SIG-M5 treated with dmso at 0.1 percent for 504 hours (cell line): ENCODE measurements around the gene GUCA1A.

Experiments used
- DNase-seq: peaks from one replicate; lab custom pipeline; 2025; ENCODE audit not compliant: unreplicated experiment; lab: John Stamatoyannopoulos, UW

Gene GUCA1A

GRCh38 chr6:42173101-42173500 is at the start of gene GUCA1A:
GUCA1A (plus strand) TSS chr6:42173364; CDS start chr6:42173614, 250 bp downstream.
- DNase-seq, result no peak

DNA sequence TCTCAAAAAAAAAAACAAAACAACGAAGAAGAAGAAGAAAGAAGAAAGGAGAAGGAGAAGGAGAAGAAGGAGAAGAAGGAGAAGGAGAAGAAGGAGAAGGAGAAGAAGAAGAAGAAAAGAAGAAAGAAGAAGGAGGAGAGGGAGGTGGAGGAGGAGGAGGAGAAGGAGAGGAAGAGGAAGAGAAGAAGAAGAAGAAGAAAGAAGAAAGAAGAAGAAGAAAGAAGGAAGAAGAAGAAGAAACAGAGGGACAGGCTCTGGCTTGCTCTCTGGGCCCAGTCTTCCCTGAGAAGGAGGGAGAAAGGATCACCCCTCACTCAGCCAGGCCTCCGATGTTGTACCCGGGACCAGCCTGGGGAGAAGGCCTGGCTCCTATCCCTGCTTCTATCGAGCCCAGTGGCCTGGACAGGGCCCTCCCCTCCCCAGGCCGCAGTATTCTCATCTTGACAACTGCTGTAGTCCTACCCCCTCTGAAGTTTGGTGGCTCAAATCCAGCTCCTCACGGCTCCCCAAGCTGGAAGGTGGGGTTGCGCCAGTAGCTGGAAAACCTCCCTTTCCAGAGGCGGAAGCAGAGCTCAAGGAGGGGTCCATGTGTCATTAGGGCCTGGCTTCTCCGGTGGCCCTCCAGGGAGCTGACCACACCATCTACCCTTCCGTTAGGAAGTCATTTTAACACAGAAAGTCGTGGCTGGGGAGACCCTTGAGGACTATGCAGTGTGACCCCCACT is 49.6 kb upstream of the GUCA1A start:
- no peak for DNase-seq

GRCh38 chr6:42124223-42124836 is 48.8 kb upstream of the GUCA1A start:
- no peak for DNase-seq

DNA sequence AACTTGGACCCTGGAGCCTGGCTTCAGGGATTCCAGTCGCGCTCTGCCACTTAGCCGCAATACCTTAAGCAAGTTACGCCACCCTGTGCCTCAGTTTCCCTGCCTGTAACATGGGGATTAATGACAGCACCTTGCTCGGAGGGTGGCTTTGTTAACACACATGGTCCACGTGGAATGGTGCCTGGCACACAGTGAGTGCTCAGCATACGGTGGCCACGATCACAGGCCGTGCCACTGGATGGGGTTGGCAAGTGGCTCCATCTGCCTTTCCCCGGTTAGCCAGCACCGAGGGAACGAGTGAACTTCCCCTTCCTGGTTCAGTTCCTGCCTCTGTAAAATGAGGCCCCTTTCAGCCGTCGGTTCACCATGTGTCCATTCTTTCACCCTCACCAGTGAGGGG is 47.9 kb upstream of the GUCA1A start:
- DNase-seq, result no peak

DNA sequence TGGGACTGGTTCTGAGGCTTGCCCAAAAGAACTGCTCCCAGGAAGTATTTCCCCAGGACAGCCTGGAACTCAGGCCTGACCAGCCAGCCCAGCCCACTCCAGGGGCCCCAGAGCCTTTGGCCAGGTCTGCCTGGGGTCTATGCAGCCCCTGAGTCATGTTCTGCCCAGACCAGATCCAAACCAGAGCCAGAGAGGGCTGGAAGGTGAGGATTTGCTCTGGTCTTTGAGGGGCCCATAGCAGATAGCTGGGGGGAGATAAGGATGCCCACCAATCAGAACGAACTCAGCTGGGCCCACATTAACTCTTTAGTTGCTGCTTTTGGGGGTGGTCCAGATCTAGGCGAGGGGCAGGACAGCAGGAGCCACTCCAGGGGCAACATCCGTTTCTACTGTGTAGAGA is 47.5 kb upstream of the GUCA1A start:
- DNase-seq, result no peak

DNA sequence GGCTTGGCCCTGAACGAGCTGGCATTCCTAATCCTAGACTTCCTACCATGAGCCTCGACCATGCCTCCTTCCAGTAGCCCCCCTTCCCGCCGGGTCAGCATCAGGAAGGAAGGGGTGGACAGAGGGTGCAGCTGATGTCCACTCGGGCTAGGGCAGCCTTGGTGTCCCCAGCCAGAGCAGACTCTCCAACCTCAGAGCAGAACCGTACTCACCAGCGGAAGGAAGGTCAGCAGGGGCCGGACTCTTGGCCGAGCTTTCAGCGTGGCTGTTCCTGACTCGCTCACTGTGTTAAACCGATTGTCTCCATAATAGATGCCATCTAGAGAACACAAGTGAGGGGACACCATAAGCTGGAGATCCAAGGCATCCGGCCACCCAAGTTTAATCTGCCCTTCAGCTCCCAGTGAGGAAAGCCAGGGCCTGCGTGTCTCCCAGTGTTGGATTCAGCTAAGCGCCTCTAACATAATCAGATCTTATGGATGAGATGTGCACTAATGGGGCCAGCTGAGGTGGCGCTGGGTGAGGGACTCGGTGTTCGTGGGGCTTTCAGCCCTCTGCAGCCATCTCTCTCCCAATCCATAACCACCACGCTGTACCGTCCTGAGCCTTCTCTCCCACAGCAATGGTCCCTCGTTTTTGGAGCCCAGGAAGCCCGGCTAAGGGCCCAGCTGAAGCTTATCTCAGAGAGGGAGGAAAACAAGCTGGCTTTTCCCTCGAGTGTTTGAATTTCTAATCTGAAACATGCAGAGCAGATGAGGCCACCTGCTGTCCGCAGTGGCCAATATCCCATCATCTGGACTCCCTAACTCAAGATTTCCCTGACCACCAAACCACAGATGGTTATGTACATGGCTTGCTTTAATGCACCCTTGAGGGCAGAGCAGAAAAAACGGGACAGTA is 44.5 kb upstream of the GUCA1A start:
- DNase-seq, result no peak

DNA sequence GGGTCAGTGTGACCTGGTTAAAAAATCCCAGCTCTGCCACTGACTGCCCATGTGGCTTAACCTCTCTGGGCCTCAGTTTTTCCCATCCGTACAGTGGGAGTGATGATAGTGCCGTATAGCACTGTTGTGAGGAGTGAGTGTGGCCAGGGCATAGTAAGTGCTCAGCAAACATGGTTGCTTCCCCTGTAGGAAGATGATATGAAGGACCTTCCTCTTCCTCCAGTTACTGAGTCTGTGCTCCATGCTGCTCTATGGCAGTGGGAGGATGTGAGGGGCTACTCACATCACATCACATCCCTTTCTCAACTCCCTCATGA is 43.8 kb upstream of the GUCA1A start:
- no peak for DNase-seq

DNA sequence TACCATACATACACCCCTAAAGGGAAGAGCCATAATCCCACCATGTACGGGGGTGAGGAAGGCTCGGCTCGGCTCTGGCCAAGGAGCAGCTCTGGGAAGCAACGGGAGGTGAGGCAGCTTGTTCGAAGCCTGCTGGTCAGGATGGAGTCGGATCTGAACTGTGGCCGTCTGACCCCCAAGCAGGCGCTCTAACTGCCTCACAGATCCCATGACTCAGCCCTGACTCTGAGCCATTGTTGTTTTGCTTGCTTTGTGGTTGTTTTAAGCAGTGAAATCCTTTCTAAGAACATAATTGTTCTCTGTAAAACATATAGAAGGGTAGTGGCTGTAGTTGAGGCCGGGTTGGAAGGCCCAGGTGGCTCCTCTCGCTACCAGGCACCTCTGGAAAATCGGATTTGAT is 41.6 kb upstream of the GUCA1A start:
- DNase-seq, result no peak

GRCh38 chr6:42133926-42134325 is 39.2 kb upstream of the GUCA1A start:
- no peak for DNase-seq

GRCh38 chr6:42135161-42135560 is 38.0 kb upstream of the GUCA1A start:
- no peak for DNase-seq

- DNase-seq, result no peak
These were observed 37.4 kb upstream of the GUCA1A start for GRCh38 chr6:42135722-42136121.

DNA sequence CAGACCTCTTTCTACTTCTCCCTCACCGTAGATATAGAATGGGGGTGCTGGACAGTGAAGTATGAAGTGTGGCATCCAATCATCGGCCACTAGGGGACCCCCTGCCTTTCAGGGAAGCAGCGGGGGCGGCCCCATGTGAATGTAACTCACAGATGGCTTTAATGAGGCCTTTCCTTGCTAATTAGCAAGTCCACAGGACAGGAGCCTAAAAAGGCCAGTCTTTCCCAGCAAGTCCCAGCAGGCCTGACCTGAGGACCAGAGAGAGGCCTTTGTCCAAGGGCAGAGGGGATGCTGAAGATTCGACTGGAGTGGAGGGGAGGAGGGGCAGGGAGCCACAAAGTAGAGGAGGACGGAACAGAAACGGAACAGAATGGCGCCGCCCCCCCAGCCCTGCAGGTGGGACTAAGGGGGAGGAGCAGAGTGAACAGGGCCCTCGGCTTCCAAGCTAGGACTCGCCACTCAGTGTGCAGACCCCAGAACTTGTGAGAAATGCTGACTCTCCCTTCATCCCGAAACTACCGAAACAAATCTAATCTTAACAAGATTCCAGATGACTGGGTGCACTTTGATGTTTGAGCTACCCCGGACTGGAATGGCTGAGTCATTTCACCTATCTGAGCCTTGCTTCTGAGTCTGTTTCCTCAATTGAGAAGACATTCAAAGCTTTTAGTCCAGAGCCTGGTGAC is 36.5 kb upstream of the GUCA1A start:
- DNase-seq, result no peak

DNA sequence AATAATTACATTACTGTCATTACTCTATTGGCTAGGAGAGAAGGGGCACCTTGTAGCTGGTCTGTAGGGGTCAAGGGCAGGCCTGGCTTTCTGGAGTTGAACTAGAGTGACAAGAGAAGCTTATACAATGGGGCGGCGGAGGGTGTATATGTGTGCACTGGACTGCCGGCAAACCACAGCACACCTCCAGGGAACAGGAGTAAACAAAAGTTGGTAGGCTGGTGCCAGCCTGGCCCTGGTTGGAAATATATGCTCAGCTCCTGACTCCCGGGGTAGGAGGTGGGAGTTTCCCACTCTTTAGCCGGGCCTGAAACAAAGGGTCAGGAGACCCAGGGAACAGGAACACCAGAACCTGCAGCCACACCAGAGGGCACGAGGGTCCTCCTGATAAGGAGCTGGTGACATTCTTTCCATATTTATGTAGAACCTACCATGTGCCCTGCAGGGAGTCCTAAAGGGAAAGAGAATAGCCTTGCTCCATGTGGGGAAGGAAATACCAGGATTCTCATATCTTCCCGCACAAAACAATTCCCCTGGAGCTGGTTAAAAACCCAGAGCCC is 35.9 kb upstream of the GUCA1A start:
- no peak for DNase-seq

- no peak for DNase-seq
These were observed 35.0 kb upstream of the GUCA1A start for GRCh38 chr6:42138190-42138589.

- no peak for DNase-seq
These were observed 34.2 kb upstream of the GUCA1A start for GRCh38 chr6:42138630-42139619.

GRCh38 chr6:42140032-42140431 is 33.1 kb upstream of the GUCA1A start:
- DNase-seq, result peak; percentile 63

DNA sequence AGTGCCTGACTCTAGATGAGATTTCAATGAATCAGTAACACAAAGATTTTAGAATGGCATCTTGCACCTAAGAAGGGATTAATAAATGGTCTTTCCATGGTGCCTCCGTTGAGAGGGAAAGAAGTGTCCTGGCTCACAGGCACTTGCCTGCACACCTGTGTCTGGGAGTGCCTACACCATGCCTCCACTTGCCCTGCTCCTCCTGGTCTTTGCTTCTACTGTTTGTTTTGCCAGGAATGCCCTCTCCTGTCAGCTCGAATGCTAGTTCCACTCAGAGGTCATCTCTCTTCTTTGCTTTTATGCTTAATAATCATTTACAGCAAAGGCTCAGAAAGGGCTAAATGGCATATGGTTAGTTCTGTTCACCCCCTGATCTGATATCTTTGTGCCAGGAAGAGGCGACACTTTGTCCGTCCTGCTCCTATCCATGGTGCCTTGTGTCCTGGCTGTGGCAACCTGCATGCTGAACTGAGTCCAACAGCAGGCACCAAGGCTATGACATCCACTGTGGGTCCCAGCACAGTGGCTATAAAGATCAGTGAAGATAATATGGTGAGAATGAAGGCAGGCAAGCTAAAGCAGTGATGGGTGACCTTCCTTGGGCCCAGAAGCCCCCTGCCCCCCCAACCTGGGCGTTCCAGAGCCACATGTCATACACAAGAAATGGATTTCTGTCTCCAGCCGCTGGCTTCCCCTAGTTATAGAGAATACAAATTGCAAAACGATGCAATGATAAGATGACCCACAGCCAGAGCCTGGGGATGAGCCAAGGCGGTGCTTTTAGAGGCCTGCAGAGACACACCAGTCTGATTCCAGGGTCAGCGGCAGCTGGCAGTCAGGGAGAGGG is 32.2 kb upstream of the GUCA1A start:
- no peak for DNase-seq

GRCh38 chr6:42141603-42142117 is 31.5 kb upstream of the GUCA1A start:
- DNase-seq, result no peak
